HepG2 (cell line): ENCODE measurements around the gene HYCC2. TPM values are rescaled to one million over a fixed set of nuclear protein-coding genes. Genes with fewer than 3 reads are reported as not detected.

Experiments
- ATAC-seq: fragments of 200-7000 bp; cut with Tn5 transposase; 3 replicates; pipeline ENCODE4 v1.9.1; 2020; ENCODE audit warnings: mild to moderate bottlenecking, moderate library complexity
- BruUV-seq: library from RNA; stranded (reverse); fragments of 400-500 nt; replicated peaks from 2 replicates; lab custom pipeline; 2021; lab: Mats Ljungman, UMichigan
- CTCF ChIA-PET: fragments of 300-600 bp; formaldehyde crosslinking; extraction: SDS; loops from one replicate; lab custom pipeline; 2021; ENCODE audit warnings: low total read pairs, inconsistent platforms, low intra/inter-chr PET ratio; lab: Yijun Ruan, JAX
- POLR2A ChIA-PET: fragments of 350-600 bp; sonication (Branson Sonifier 250); formaldehyde crosslinking; loops from one replicate; lab custom pipeline; 2020; ENCODE audit warnings: antibody characterized with exemption, inconsistent platforms; lab: Yijun Ruan, JAX
- DNase-seq: peaks from one replicate; pipeline ENCODE4 v3.0.0-alpha.2; 2015; ENCODE audit warnings: low spot score
- FAIRE-seq: peaks from 3 replicates; lab custom pipeline; 2011; peaks lifted over from hg19 to GRCh38; lab: Jason Lieb, UNC
- H2AFZ ChIP-seq: one replicate; pipeline ENCODE4 v1.6.1; 2011; ENCODE audit warnings: low read length, inconsistent platforms
- H3K27ac ChIP-seq: fragments of 300-600 bp; 3 replicates; pipeline ENCODE4 v1.8.0; 2011; ENCODE audit warnings: mixed run types, mild to moderate bottlenecking, mixed read lengths, low read length, inconsistent platforms; ENCODE audit not compliant: insufficient read depth; ENCODE audit errors: extremely low read length
- H3K27me3 ChIP-seq, 2 experiments: fragments of 200-600 bp in 1 of 2; 2 replicates in 1 of 2; 3 replicates in 1 of 2; pipeline versions ENCODE4 v1.6.0 to v1.8.0; 2011; ENCODE audit warnings: low read length in 2 of 2, mild to moderate bottlenecking in 2 of 2, moderate library complexity in 2 of 2, inconsistent platforms in 1 of 2; ENCODE audit not compliant: insufficient read depth in 2 of 2, control insufficient read depth in 1 of 2
- H3K36me3 ChIP-seq, 2 experiments: fragments of 200-600 bp in 1 of 2; replicated peaks in 1 of 2; 2 replicates in 1 of 2; 3 replicates in 1 of 2; pipeline versions ENCODE4 v1.5.1 to v1.8.0; 2011; ENCODE audit warnings: low read length in 2 of 2, inconsistent platforms in 1 of 2; ENCODE audit not compliant: insufficient read depth in 2 of 2, control insufficient read depth in 1 of 2
- H3K4me1 ChIP-seq: 2 replicates; pipeline ENCODE4 v1.5.1; 2012; ENCODE audit warnings: low read length, inconsistent platforms; ENCODE audit not compliant: insufficient read depth
- H3K4me2 ChIP-seq: 2 replicates; pipeline ENCODE4 v1.6.0; 2011; ENCODE audit warnings: low read depth, low read length, inconsistent platforms
- H3K4me3 ChIP-seq, 3 experiments: fragments of 200-600 bp in 1 of 3; sonication (generic), shearing (Covaris generic) in 1 of 3; replicated peaks in 1 of 3; 2 replicates each; pipeline ENCODE4 v1.5.1; 2011 to 2016; ENCODE audit warnings: low read length in 3 of 3, inconsistent platforms in 2 of 3, low read depth in 2 of 3, mild to moderate bottlenecking in 2 of 3, control low read depth in 1 of 3, mixed read lengths in 1 of 3; ENCODE audit not compliant: insufficient read depth in 1 of 3
- H3K79me2 ChIP-seq: one replicate; pipeline ENCODE4 v1.6.1; 2011; ENCODE audit warnings: low read length, inconsistent platforms; ENCODE audit not compliant: insufficient read depth
- H3K9ac ChIP-seq: 2 replicates; pipeline ENCODE4 v1.6.0; 2011; ENCODE audit warnings: mild to moderate bottlenecking, low read depth, low read length, inconsistent platforms; ENCODE audit not compliant: insufficient read depth
- H3K9me3 ChIP-seq: 2 replicates; pipeline ENCODE4 v1.5.1; 2012; ENCODE audit warnings: mild to moderate bottlenecking, low read length
- H4K20me1 ChIP-seq: 2 replicates; pipeline ENCODE4 v1.6.0; 2011; ENCODE audit warnings: inconsistent platforms, mild to moderate bottlenecking, low read length, moderate library complexity; ENCODE audit not compliant: insufficient read depth
- MTA1 ChIP-seq: sonication (generic); formaldehyde crosslinking; IDR thresholded peaks from 2 replicates; pipeline ENCODE4 v1.4.0; 2020; ENCODE audit warnings: missing genetic modification reagents, mild to moderate bottlenecking, borderline replicate concordance
- WGBS: methylation state at CpG from one replicate; pipeline ENCODE4 v1.1.6; 2017; ENCODE audit warnings: low lambda C conversion rate; 5-methylcytosine and 5-hydroxymethylcytosine counted together
- in situ Hi-C: cut with HindIII; loops from 2 replicates; pipeline ENCODE4 v1.10.0; 2017; ENCODE audit warnings: low pct_unique_long_range_greater_than_20kb; ENCODE audit not compliant: extremely low pct_ligation_motif_present
- intact Hi-C: fragments of 100-400 bp; cut with micrococcal nuclease; formaldehyde crosslinking; loops from one replicate; pipeline ENCODE4 v1.10.0; 2022; ENCODE audit not compliant: unreplicated experiment
- polyA plus RNA-seq, 8 experiments: library from polyadenylated mRNA; depleted of rRNA in 3 of 8; stranded (reverse) in 7 of 8; unstranded in 1 of 8; fragments of >200 nt; fragmentation: Illumina TruSeq in 4 of 8; extraction: Trizol in 4 of 8; gene quantifications; 2 replicates each; pipeline versions ENCODE4 v1.2.1 to v1.2.3, GENCODE V29; 2011 to 2016; ENCODE audit warnings: low read depth in 4 of 8, missing spikeins in 1 of 8, mixed read lengths in 1 of 8; ENCODE audit not compliant: insufficient read depth in 1 of 8
- total RNA-seq, 5 experiments: library from RNA; depleted of rRNA; stranded (reverse); fragments of >200 nt; fragmentation: Illumina TruSeq; extraction: Trizol; gene quantifications; 2 replicates each; pipeline ENCODE4 v1.2.3, GENCODE V29; 2016; ENCODE audit warnings: low read depth in 1 of 5
- TF ChIP-seq, protein P1 (sequence below): sonication (generic); formaldehyde crosslinking; IDR thresholded peaks from 2 replicates; pipeline ENCODE4 v1.4.0; 2020; ENCODE audit warnings: missing genetic modification reagents, borderline replicate concordance

HYCC2 gene
- total and polyA plus RNA-seq, 2 of the 13 experiments (the other 11 are each of a cell fraction or from before 2014, with no cell fraction given), result 4.7 to 13.9 TPM

DNA sequence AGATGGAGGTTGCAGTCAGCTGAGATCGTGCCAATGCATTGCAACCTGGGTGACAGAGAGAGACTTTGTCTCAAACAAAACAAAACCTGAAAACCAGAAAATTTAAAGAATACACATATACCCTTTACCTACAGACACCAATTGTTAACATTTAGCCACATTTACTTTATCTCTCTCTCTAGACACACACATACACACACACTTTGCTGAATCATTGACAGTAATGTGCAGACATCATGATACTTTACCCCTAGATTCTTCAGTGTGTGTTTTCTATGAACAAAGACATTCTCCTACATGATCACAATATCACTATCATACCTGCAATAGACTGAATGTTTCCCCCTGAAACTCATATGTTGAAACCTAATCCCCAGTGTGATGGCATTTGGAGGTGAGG lies 34.3 kb upstream of the HYCC2 start:
- CTCF ChIA-PET, result no interaction called here

More for the DNA sequence above, 34.3 kb upstream of the HYCC2 start:
- 92% methylated on average over 1 of the region's 1 CpG for WGBS
- POLR2A ChIA-PET, result no interaction called here
- no peak for TF ChIP-seq MTA1 (CRISPR knock-in tag)
- TF ChIP-seq, protein P1, sequence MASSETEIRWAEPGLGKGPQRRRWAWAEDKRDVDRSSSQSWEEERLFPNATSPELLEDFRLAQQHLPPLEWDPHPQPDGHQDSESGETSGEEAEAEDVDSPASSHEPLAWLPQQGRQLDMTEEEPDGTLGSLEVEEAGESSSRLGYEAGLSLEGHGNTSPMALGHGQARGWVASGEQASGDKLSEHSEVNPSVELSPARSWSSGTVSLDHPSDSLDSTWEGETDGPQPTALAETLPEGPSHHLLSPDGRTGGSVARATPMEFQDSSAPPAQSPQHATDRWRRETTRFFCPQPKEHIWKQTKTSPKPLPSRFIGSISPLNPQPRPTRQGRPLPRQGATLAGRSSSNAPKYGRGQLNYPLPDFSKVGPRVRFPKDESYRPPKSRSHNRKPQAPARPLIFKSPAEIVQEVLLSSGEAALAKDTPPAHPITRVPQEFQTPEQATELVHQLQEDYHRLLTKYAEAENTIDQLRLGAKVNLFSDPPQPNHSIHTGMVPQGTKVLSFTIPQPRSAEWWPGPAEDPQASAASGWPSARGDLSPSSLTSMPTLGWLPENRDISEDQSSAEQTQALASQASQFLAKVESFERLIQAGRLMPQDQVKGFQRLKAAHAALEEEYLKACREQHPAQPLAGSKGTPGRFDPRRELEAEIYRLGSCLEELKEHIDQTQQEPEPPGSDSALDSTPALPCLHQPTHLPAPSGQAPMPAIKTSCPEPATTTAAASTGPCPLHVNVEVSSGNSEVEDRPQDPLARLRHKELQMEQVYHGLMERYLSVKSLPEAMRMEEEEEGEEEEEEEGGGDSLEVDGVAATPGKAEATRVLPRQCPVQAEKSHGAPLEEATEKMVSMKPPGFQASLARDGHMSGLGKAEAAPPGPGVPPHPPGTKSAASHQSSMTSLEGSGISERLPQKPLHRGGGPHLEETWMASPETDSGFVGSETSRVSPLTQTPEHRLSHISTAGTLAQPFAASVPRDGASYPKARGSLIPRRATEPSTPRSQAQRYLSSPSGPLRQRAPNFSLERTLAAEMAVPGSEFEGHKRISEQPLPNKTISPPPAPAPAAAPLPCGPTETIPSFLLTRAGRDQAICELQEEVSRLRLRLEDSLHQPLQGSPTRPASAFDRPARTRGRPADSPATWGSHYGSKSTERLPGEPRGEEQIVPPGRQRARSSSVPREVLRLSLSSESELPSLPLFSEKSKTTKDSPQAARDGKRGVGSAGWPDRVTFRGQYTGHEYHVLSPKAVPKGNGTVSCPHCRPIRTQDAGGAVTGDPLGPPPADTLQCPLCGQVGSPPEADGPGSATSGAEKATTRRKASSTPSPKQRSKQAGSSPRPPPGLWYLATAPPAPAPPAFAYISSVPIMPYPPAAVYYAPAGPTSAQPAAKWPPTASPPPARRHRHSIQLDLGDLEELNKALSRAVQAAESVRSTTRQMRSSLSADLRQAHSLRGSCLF (CRISPR knock-in tag), result no peak
- DNase-seq (no peak), ATAC-seq (no peak), FAIRE-seq (no peak)
- Histone ChIP-seq H3K27me3 (no peaks in the 10 kb centered on the region), H3K4me1 (peaks cover 33% of the 10 kb centered on the region), H2AFZ (no peak overlapping the region), H3K79me2 (no peaks in the 10 kb centered on the region), H4K20me1 (no peaks in the 10 kb centered on the region), H3K9me3 (no peaks in the 10 kb centered on the region), H3K27ac (no peak overlapping the region), H3K36me3 (no peaks in the 10 kb centered on the region), H3K9ac (no peak overlapping the region), H3K4me2 (no peak overlapping the region), H3K4me3 (no peak overlapping the region)
- BruUV-seq, result no TSS peak
- in situ Hi-C loops, result no loop called here
- intact Hi-C loops, result no loop called here
